Liver (tissue), 9 donors: Measurements from ENCODE around the gene BCL2L13. TPM values are rescaled to one million over a fixed set of nuclear protein-coding genes. Genes with fewer than 3 reads are reported as not detected.

Experiments used
- DNase-seq: peaks from one replicate; pipeline ENCODE4 v3.0.0-alpha.2; 2017; ENCODE audit warnings: low spot score
- H3K27ac ChIP-seq, 2 donors: one replicate each; pipeline ENCODE4 v1.7.0; 2013; ENCODE audit warnings: inconsistent platforms in 2 of 2, low read length in 2 of 2, control low read depth in 1 of 2, low read depth in 1 of 2, mild to moderate bottlenecking in 1 of 2
- H3K27me3 ChIP-seq, 4 donors: one replicate each; pipeline versions ENCODE4 v1.6.1 to v1.7.0; 2013; ENCODE audit warnings: low read length in 3 of 4, inconsistent platforms in 1 of 4, mild to moderate bottlenecking in 1 of 4, moderate library complexity in 1 of 4; ENCODE audit not compliant: control insufficient read depth in 4 of 4, insufficient read depth in 4 of 4
- H3K36me3 ChIP-seq, 4 donors: one replicate each; pipeline versions ENCODE4 v1.6.1 to v1.7.0; 2013; ENCODE audit warnings: low read length in 3 of 4, mild to moderate bottlenecking in 3 of 4, low read depth in 1 of 4, moderate library complexity in 1 of 4; ENCODE audit not compliant: control insufficient read depth in 4 of 4, insufficient read depth in 3 of 4
- H3K4me1 ChIP-seq, 4 donors: one replicate each; pipeline versions ENCODE4 v1.6.1 to v1.7.0; 2013; ENCODE audit warnings: low read length in 3 of 4, mild to moderate bottlenecking in 3 of 4, moderate library complexity in 1 of 4; ENCODE audit not compliant: control insufficient read depth in 4 of 4, insufficient read depth in 4 of 4
- H3K4me3 ChIP-seq, 3 donors: one replicate each; pipeline versions ENCODE4 v1.6.1 to v1.7.0; 2013; ENCODE audit warnings: low read length in 3 of 3, control low read depth in 1 of 3, low read depth in 1 of 3, mild to moderate bottlenecking in 1 of 3
- H3K9ac ChIP-seq, 2 donors: one replicate each; pipeline ENCODE4 v1.7.0; 2013; ENCODE audit warnings: low read length in 2 of 2, mild to moderate bottlenecking in 2 of 2, moderate library complexity in 2 of 2, control low read depth in 1 of 2, low read depth in 1 of 2
- H3K9me3 ChIP-seq, 4 donors: one replicate each; pipeline versions ENCODE4 v1.6.1 to v1.7.0; 2013; ENCODE audit warnings: low read length in 3 of 4; ENCODE audit not compliant: control insufficient read depth in 4 of 4
- CTCF ChIP-seq: fragments of 150-350 bp; IDR thresholded peaks from 2 replicates; pipeline ENCODE4 v1.5.1; 2017; ENCODE audit warnings: improper control_type of control experiment, low read depth, low read length; ENCODE audit not compliant: missing input control
- EGR1 ChIP-seq, 2 donors: IDR thresholded peaks; 2 replicates each; pipeline ENCODE4 v1.6.1; 2016 to 2018; ENCODE audit warnings: antibody characterized with exemption in 2 of 2, low read depth in 2 of 2
- FOXA1 ChIP-seq: IDR thresholded peaks from 2 replicates; pipeline ENCODE4 v1.6.1; 2016; ENCODE audit warnings: antibody characterized with exemption
- FOXA2 ChIP-seq: IDR thresholded peaks from 2 replicates; pipeline ENCODE4 v1.6.1; 2016; ENCODE audit warnings: antibody characterized with exemption
- GABPA ChIP-seq, 2 donors: IDR thresholded peaks in 1 of 2; conservative IDR thresholded peaks in 1 of 2; 2 replicates each; pipeline ENCODE4 v1.6.1; 2016; ENCODE audit warnings: antibody characterized with exemption in 2 of 2, mild to moderate bottlenecking in 1 of 2, moderate library complexity in 1 of 2
- HNF4A ChIP-seq, 2 donors: conservative IDR thresholded peaks; 2 replicates each; pipeline ENCODE4 v1.6.1; 2016; ENCODE audit warnings: antibody characterized with exemption in 2 of 2, mild to moderate bottlenecking in 2 of 2
- HNF4G ChIP-seq: IDR thresholded peaks from 2 replicates; pipeline ENCODE4 v1.6.1; 2016; ENCODE audit warnings: antibody characterized with exemption
- JUND ChIP-seq, 2 donors: IDR thresholded peaks; 2 replicates each; pipeline ENCODE4 v1.6.1; 2016; ENCODE audit warnings: antibody characterized with exemption in 2 of 2
- MAX ChIP-seq: IDR thresholded peaks from 2 replicates; pipeline ENCODE4 v1.6.1; 2016; ENCODE audit warnings: antibody characterized with exemption
- NR2F2 ChIP-seq: IDR thresholded peaks from 2 replicates; pipeline ENCODE4 v1.6.1; 2016; ENCODE audit warnings: antibody characterized with exemption
- RAD21 ChIP-seq, 2 donors: IDR thresholded peaks; 2 replicates each; pipeline ENCODE4 v1.6.1; 2016; ENCODE audit warnings: antibody characterized with exemption in 2 of 2, mild to moderate bottlenecking in 2 of 2
- REST ChIP-seq: IDR thresholded peaks from 2 replicates; pipeline ENCODE4 v1.6.1; 2016; ENCODE audit warnings: antibody characterized with exemption, mild to moderate bottlenecking
- RXRA ChIP-seq, 2 donors: IDR thresholded peaks; 2 replicates each; pipeline ENCODE4 v1.6.1; 2017 to 2018; ENCODE audit warnings: antibody characterized with exemption in 2 of 2, mild to moderate bottlenecking in 1 of 2
- SP1 ChIP-seq: IDR thresholded peaks from 2 replicates; pipeline ENCODE4 v1.6.1; 2018; ENCODE audit warnings: antibody characterized with exemption, mild to moderate bottlenecking
- TAF1 ChIP-seq: conservative IDR thresholded peaks from 2 replicates; pipeline ENCODE4 v1.6.1; 2016; ENCODE audit warnings: antibody characterized with exemption, mild to moderate bottlenecking
- YY1 ChIP-seq: IDR thresholded peaks from 2 replicates; pipeline ENCODE4 v1.6.1; 2016; ENCODE audit warnings: antibody characterized with exemption, mild to moderate bottlenecking
- WGBS: extraction: QIAGEN DNeasy Blood & Tissue Kit; methylation state at CpG from one replicate; pipeline ENCODE4 v1.1.7; 2013; 5-methylcytosine and 5-hydroxymethylcytosine counted together
- polyA plus RNA-seq, 2 donors: library from polyadenylated mRNA; stranded (reverse) in 1 of 2; unstranded in 1 of 2; fragments of 200-250 nt in 1 of 2; fragments of >200 nt in 1 of 2; fragmentation: Nextera tagmentation in 1 of 2; extraction: Ambion mirVana in 1 of 2; gene quantifications; one replicate each; pipeline versions ENCODE4 v1.2.1 to v1.2.3, GENCODE V29; 2013 to 2015
- total RNA-seq, 2 donors: library from RNA; depleted of rRNA; stranded (reverse); fragments of >200 nt; gene quantifications; one replicate each; pipeline ENCODE4 v1.2.3, GENCODE V29; 2014
- TF ChIP-seq, protein P1 (sequence below): IDR thresholded peaks from 2 replicates; pipeline ENCODE4 v1.6.1; 2016; ENCODE audit warnings: antibody characterized with exemption
- TF ChIP-seq, protein P2 (sequence below): IDR thresholded peaks from 2 replicates; pipeline ENCODE4 v1.6.1; 2016; ENCODE audit warnings: antibody characterized with exemption
- donor health status: healthy.
- donor health status: healthy.
- donor health status: healthy.
- donor health status: healthy.
- donor health status: healthy.

BCL2L13 gene
- total and polyA plus RNA-seq, 4 donors = 22.3 to 31.8 (median 24.5) TPM

DNA sequence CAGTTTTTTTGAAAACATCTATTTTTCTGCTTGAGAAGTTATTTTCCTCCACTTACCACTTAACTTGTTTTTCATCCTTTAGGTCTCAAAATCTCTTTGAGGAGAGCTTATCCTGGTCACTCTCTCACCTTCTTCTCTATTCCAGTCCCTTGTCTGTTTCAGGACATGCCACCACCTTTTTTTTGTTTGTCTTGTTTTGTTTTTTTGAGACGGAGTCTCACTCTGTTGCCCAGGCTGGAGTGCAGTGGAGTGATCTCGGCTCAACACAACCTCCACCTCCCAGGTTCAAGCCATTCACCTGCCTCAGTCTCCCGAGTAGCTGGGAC lies 4.6 kb upstream of the BCL2L13 start:
- H3K4me1 ChIP-seq = peaks cover 2 to 17% (median 9%) of the 10 kb centered on the region in 4 donors
- no peak for DNase-seq
- H3K27me3 ChIP-seq = no peaks in the 10 kb centered on the region
- H3K4me3 ChIP-seq = no peak overlapping the region
- H3K27ac ChIP-seq = peak overlapping the region in 1 of 2 donors; percentile 21
- TF ChIP-seq HNF4A (conservative IDR thresholded peaks at IDR 0.05) (no peak), REST (no peak), SP1 (no peak), NR2F2 (no peak), GABPA (IDR thresholded peaks at IDR 0.05 in 1 of 2, conservative IDR thresholded peaks at IDR 0.05 in 1 of 2) (no peak), FOXA1 (no peak), RXRA (IDR thresholded peaks at IDR 0.05) (no peak), FOXA2 (no peak), TAF1 (no peak), CTCF (no peak), JUND (IDR thresholded peaks at IDR 0.05) (no peak), MAX (no peak), YY1 (no peak), RAD21 (IDR thresholded peaks at IDR 0.05) (no peak), EGR1 (IDR thresholded peaks at IDR 0.05; ENCODE audit: low read depth in 2 of 2) (no peak), HNF4G (no peak)
- TF ChIP-seq, protein P1, sequence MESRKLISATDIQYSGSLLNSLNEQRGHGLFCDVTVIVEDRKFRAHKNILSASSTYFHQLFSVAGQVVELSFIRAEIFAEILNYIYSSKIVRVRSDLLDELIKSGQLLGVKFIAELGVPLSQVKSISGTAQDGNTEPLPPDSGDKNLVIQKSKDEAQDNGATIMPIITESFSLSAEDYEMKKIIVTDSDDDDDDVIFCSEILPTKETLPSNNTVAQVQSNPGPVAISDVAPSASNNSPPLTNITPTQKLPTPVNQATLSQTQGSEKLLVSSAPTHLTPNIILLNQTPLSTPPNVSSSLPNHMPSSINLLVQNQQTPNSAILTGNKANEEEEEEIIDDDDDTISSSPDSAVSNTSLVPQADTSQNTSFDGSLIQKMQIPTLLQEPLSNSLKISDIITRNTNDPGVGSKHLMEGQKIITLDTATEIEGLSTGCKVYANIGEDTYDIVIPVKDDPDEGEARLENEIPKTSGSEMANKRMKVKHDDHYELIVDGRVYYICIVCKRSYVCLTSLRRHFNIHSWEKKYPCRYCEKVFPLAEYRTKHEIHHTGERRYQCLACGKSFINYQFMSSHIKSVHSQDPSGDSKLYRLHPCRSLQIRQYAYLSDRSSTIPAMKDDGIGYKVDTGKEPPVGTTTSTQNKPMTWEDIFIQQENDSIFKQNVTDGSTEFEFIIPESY = no peak
- TF ChIP-seq, protein P2, sequence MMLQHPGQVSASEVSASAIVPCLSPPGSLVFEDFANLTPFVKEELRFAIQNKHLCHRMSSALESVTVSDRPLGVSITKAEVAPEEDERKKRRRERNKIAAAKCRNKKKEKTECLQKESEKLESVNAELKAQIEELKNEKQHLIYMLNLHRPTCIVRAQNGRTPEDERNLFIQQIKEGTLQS = no peak
- peaks cover 0 to 2% (median 0%) of the 10 kb centered on the region in 4 donors for H3K36me3 ChIP-seq
- no peak overlapping the region for H3K9ac ChIP-seq
- no peaks in the 10 kb centered on the region for H3K9me3 ChIP-seq
- WGBS = 91% methylated on average over 3 of the region's 3 CpGs
